ENCODE measurements around the gene ACADVL. TPM values are rescaled to one million over a fixed set of nuclear protein-coding genes. Genes with fewer than 3 reads are reported as not detected.
A peak's percentile ranks its signal among the peaks of the same experiment; 100 is the strongest.
"Not testable (repeated sequence)": the region's sequence is repeated elsewhere in the genome, so short reads cannot be mapped to it uniquely, and the experiment has no call there.

Gene ACADVL
- total RNA-seq (2014; rRNA removed; shearing (Covaris generic)) = 249 and 250 TPM in 2 replicates
- 1,827 and 1,980 TPM in 2 replicates for polyA plus RNA-seq (2014; cell fraction: nucleus; rRNA removed)

DNA sequence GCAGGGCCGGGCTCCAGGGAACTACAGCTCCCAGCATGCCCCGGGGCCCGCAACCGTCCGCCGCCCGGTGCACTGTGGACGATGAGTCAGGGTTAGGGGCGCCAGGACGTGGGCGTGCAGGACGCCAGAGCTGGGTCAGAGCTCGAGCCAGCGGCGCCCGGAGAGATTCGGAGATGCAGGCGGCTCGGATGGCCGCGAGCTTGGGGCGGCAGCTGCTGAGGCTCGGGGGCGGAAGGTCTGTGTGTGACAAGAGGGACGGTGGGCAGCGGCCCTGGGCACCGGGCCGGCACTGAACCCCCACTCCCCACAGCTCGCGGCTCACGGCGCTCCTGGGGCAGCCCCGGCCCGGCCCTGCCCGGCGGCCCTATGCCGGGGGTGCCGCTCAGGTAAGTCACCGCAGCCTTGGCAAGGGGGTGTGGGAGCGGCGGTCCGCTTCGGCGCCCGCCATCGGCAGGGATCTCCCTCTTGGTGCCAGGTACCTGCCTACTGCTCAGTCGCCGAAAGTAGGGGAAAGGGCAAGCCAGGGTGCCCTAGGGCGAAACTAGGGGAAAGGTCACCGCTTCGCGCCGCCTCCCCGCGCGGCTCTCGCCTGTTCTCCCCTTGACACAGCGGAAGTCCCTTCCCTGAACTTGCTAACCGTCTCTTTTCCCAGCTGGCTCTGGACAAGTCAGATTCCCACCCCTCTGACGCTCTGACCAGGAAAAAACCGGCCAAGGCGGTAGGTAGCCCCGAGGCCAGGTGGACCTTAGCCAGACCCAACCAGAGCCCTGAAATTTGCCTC is at the start of gene ACADVL, which contains the start of gene DLG4:
ACADVL (plus strand) TSS at position 127 of the 781 bp plus-strand sequence; CDS start at position 174, 47 bp downstream.
DLG4 (minus strand) TSS at position 25 of the 781 bp plus-strand sequence.
- peak; percentile 70 for DNase-seq (ENCODE audit: extremely low read depth, low read depth)

DNA sequence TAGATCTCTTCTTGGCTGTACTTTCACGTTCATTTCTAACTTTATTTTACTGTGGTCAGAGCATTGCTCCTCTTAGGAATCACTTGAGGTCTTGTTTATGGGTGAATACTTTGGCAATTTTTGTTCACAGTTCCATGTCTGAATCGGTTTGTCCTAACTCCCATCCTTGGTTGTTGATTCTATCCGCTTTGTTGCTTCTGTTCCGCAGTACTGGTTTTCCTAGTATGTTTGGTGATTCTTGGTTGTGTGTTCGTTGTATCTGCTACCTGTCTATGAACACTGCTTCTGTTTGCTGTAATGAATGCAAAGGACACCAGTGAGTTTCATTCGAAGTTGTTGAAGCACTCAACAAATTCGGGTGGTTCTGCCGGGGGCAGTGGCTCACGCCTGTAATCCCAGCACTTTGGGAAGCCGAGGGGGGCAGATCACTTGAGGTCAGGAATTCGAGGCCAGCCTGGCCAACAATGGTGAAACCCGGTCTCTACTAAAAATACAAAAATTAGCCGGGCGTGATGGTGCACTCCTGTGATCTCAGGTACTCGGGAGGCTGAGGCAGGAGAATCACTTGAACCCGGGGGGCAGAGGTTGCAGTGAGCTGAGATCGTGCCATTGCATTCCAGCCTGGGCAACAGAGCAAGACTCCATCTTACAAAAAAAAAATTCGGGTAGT is 47.1 kb upstream of the ACADVL start:
- DNase-seq (ENCODE audit: extremely low read depth, low read depth) = not testable (repeated sequence)

GRCh38 chr17:7173687-7174602 is 45.8 kb upstream of the ACADVL start:
- no peak for DNase-seq (ENCODE audit: extremely low read depth, low read depth)

DNA sequence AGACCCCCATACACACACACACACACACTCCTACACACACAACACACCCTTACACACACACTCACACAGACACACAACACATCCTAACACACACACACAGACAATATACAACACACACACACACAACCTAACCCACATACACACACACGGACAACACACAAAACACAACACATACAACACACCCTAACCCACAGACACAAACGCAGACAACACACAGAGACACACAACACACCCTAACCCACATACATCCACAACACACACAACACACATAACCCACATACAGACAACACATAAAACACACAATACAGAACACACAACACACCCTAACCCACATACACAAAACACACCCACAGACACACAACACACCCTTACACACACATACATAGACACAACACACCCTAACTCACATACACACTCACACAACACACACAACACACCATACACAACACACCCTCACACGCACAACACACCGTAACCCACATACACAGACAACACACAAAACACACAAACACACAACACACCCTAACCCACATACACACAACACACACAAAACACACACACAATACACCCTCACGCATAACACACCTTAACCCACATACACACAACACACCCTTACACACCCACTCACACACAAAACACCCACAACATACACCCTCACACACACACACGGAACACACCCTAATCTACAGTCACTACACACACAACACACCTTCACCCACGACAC is 45.0 kb upstream of the ACADVL start:
- DNase-seq (ENCODE audit: extremely low read depth, low read depth) = no peak

GRCh38 chr17:7175330-7175733 is 44.4 kb upstream of the ACADVL start:
- no peak for DNase-seq (ENCODE audit: extremely low read depth, low read depth)

DNA sequence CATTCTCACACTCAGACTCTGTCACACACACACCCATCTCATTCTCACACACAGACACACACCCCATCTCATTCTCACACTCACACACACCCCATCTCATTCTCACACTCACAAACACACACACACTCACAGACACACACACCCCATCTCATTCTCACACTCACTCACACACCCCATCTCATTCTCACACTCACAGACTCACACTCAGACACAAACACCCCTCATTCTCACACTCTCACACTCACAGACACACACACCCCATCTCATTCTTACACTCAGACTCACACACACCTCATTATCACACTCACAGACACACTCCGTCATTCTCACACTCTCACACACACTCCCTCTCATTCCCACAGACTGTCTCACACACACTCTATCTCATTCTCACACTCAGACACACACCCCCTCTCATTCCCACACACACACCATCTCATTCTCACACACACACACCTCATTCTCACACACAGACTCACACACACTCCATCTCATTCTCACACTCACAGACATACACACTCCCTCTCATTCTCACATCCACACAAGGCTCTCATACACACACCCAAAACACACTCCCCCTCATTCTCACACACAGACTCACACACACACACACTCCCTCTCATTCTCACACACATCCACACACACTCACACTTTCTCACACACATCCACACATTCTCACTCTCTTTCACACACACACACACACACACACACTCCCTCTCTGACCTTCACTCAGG is 43.5 kb upstream of the ACADVL start:
- no peak for DNase-seq (ENCODE audit: extremely low read depth, low read depth)

DNA sequence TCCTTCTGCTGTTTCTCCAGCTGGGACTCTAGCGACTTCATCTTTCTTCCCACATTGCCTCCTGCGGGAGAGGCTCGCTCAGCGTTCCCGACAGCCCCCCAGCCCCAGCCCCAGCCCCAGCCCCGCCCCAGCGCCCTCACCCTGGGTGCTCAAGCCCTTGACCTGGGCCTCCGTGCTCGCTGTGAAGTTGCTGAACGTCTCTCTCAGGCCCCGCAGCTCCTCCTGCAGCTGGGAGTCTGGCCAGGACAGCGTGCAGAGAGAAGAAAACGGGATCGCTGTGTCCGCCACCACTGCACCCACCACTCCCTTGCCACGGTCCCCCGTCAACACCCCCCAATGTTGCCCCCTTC is 42.9 kb upstream of the ACADVL start:
- no peak for DNase-seq (ENCODE audit: extremely low read depth, low read depth)

GRCh38 chr17:7177191-7177953 is 42.4 kb upstream of the ACADVL start:
- peak; percentile 61 for DNase-seq (ENCODE audit: extremely low read depth, low read depth)

- no peak for DNase-seq (ENCODE audit: extremely low read depth, low read depth)
These were observed 41.7 kb upstream of the ACADVL start for GRCh38 chr17:7177954-7178477.

- DNase-seq (ENCODE audit: extremely low read depth, low read depth) = no peak
These were observed 40.8 kb upstream of the ACADVL start for GRCh38 chr17:7178973-7179316.

DNA sequence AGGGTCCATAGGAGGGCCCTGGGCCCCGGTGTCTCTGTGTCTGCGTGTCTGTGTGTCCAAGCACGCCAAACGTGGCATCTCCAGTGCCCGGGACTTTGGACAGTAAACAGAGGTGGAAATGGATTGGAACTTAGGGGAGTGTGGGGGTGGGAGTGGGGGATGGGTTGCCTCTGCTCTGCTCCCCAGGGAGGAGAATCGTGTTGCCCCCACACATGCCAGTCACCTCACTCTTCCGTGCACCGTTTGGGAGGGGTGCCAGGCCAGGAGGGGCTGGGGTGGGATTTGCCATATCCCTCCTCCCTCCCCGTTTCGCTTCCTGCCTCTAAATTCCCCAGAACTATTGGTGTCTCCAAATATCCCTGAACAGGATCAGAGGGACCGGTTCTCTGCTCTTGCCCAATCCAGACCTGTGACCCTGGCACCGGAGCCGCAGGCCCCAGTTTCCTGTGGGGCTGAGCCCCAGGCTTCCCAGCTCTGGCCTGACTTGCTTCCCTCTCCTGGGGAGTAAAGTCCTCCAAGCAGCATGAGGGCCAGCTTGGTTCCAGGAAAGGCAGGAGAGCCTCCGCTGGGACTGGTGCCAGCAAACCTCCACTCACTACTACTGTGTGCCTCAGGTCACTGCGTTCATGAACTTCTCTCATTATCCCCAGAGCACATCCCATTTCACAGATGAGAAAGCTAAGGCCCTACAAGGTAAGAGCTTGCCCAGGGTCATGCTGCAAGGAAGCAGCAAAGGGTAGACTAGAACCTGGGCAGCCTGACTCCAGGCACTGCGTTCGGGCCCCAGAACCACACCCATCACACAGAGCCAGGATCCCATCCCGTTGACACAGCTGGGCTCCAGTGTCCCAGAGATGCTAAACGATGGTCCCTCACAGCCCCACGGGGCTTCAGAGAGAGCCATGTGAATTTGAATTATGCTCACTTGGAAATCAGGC is 40.2 kb upstream of the ACADVL start, which contains the start of gene ASGR1:
ASGR1 (minus strand) TSS at position 54 of the 938 bp plus-strand sequence. CDS start 807 bp downstream, outside the sequence.
- no peak for DNase-seq (ENCODE audit: extremely low read depth, low read depth)

- DNase-seq (ENCODE audit: extremely low read depth, low read depth) = not testable (repeated sequence)
These were observed 37.6 kb upstream of the ACADVL start for GRCh38 chr17:7182101-7182500.

DNA sequence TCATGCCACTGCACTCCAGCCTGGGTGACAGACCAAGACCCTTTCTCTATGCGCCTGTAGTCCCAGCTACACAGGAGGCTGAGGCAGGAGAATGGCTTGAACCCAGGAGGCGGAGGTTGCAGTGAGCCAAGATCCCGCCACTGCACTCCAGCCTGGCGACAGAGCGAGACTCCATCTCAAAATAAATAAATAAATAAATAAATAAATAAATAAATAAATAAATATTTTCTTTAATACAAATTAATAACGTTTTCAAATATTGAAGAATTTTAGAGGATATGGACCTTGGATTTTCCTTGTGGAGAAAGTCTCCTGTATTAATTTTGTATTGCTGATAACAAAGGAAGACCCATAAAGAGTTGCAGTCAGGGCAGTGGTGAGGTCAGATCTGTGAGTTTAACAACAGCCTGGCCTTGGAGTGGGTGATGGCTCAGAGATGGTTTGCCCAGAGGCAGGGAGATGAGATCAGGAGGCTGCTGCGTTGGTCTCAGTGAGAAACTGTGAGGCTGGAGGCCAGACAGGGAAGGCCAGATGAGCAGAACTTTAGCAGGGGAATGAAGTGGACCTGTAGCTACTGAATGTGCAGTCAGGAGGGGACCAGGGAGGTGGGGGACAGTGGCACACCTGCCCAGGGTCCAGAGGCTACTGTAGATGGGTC is 36.2 kb upstream of the ACADVL start:
- DNase-seq (ENCODE audit: extremely low read depth, low read depth) = no peak

GRCh38 chr17:7184091-7184488 is 35.6 kb upstream of the ACADVL start:
- no peak for DNase-seq (ENCODE audit: extremely low read depth, low read depth)

DNA sequence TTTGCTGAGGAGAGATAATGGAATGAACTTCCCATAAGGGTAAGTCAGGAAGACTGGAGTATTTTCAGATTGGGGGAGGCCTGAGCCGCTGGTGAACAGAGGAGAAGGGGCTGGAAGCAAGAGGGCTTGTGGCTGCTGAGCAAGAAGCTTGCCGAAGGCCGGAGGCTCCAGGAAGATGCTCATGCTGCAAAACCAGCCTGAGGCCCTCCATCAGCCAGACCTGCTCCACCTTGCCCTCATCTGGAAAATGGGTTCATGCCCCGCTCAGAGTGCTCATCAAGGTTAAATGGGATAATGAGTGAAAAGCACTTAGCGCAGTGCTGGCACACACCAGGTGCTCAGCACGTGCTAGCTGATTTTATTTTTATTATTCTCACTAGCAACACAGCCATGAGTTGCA is 35.1 kb upstream of the ACADVL start:
- no peak for DNase-seq (ENCODE audit: extremely low read depth, low read depth)

DNA sequence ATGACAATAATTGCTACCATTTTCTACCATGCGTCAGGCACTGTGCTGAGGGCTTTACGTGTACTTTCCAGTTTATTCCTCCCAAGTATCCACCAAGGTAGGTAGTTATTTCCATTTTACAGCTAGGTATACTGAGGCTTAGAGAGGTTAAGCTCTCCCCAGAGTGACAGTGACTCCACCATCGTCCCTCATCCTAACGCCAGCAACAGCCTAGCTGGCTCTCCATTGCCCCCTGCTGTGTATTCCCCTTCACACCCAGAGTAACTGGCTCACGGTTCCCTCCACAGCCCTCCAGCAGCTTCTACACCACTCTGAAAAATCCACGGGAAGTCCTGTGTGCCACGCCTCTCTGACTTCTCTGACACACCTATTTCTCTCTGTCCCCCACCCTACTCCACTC is 33.5 kb upstream of the ACADVL start:
- DNase-seq (ENCODE audit: extremely low read depth, low read depth) = no peak
